GM18511 (cell line): ENCODE measurements around the gene BMPR2.
A peak's percentile ranks its signal among the peaks of the same experiment; 100 is the strongest.

ENCODE experiments used
- ATAC-seq: cut with Tn5 transposase; IDR thresholded peaks from one replicate; pipeline ENCODE4 v1.9.1; 2021; ENCODE audit warnings: mild to moderate bottlenecking, moderate library complexity; ENCODE audit not compliant: unreplicated experiment

The BMPR2 gene

DNA sequence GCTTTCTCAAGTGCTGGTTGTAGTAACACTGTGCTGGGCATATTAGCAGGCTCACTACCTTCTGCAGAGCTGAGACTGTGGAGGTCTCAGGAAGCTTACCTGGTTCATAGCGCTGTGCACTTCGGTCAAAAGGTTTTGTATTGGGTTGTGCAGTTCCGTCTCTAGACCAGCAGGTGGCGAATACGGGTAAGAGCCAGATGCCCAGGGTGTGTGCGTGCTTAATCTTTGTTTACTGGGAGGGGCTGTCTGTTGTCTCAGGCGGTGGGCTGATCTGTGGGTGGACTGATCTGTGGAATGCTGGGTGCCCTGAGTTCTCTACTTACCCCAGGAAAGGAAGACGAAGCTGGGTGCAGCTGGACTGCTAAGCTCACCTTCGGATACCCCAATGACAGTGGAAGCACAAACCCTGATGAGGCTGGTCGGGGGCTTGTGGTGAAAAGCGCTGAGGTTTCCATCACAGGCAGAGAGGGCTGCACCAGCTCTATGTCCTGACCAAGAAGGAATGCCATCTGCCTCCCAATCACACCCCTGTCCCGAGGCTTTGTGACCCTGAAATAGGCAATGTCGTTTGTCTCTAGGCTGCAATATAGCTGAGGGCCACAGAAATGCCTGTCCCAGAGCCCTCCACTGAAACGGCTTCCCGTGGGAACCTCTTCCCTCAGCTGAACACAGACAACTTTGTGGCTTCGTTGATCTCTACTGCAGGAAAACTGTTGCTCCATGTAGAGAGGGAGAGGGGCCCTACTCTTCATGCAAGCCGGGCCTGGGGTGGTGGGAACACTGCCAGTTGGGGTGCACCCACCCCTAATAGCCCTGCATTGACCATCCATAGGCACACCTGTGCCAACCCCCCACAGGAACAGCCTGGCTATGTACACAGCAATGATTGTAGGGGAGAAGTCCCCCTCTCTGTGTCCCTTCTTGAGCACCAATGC is 212.8 kb downstream of the BMPR2 start:
- peak; percentile 93 for ATAC-seq

DNA sequence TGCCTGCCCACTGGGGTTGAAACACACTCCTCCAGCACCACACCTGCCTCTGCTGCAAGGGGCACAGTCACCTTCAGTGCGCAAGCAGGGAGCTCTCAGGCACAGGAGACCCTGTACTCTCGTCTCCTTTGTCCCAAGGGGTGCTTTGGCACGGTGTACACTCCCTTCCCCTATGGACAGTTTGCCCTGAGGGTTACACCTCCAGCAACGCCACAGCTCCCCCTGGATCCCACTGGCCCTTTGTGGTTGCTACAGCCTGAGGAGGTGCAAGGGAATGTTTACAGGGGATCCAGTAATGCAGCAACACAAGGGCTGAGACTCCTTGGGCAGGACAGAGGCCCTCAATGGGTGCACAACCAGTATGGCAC is 213.4 kb downstream of the BMPR2 start:
- ATAC-seq, result no peak

DNA sequence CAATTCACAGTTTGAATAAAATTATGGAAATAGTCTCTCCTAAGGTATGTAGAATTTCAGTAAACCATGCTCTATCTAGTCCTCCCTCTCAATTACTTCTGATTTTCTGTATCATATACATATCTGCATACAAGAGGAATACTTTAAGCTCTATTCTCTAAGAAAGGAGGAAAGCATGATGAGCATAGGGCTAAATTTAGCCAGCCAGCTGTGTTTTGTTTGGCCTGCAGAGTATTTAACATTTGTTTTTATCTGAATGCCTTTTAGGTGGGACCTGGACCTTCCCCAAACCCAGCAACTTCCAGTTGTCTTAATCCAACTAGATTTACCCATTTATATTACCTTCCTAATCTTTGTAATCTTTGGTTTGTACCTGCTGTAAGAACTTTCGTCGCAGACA is 216.4 kb downstream of the BMPR2 start:
- ATAC-seq, result no peak

DNA sequence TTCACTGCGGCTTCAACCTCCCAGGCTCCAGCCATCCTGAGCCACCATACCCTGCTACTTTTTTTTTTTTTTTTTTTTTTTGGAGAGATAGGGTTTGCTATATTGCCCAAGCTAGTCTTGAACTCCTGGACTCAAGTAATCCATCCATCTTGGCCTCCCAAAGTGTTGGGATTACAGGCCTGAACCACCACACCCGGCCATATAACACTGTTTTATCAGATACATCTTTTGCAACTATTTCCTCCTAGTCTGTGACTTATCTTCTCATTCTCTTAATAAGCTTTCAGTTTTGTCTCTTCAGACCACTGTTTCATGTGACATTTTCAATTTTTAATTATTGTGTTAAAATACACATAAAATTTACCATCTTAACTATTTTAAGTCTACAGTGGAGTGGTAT is 223.0 kb downstream of the BMPR2 start:
- no peak for ATAC-seq

DNA sequence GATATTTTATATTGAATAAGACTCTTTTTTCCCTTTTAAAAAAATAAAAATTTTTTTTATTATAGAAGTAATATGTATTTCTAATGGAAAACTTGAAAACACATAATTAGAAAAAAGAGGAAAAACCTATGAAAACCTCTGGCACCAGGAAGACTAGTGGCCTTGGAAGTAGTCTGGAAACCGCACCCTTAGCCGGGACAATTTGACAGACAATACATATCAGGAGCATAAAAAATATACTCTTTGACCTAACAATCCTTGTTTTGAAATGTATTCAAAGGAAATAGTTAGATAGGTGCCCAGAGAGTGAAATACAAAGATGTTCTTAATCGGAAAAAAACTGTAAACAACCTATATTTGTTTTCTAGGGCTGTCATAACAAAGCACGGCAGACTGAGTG is 223.8 kb downstream of the BMPR2 start:
- no peak for ATAC-seq

DNA sequence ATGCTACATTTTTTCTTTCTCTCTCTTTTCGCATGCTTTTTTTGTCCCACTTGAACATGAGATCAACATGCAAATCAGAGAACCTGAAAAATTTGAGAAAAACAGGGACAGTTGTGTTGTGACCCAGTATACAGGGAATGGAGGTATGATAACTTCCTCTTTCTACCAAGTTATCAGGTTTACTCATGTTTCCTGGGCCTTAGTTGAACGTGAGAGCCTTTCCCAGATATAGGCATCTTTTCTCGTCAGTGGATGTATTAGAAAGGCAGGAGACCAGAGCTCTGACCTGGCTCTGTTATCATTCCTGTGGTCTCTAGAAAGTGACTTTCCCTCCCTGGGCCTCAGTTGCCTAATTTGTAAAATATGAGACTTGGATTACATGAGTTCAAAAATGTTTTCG is 228.6 kb downstream of the BMPR2 start:
- ATAC-seq, result no peak

DNA sequence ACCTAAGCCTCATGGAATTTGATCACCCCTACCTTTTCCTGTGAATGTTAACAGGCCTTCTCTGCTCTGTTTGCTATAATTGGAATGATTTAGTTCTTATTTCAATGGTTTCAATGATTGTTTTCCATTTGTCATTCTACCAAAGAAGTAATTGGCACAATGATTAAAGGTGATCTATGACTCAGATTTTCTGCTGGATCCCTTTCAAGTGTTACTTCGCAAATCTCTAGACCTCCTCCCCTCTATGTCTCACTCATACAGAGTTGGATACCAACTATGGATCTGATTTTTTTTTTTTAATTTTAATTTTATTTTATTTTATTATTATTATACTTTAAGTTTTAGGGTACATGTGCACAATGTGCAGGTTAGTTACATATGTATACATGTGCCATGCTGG is 229.0 kb downstream of the BMPR2 start:
- ATAC-seq, result no peak

DNA sequence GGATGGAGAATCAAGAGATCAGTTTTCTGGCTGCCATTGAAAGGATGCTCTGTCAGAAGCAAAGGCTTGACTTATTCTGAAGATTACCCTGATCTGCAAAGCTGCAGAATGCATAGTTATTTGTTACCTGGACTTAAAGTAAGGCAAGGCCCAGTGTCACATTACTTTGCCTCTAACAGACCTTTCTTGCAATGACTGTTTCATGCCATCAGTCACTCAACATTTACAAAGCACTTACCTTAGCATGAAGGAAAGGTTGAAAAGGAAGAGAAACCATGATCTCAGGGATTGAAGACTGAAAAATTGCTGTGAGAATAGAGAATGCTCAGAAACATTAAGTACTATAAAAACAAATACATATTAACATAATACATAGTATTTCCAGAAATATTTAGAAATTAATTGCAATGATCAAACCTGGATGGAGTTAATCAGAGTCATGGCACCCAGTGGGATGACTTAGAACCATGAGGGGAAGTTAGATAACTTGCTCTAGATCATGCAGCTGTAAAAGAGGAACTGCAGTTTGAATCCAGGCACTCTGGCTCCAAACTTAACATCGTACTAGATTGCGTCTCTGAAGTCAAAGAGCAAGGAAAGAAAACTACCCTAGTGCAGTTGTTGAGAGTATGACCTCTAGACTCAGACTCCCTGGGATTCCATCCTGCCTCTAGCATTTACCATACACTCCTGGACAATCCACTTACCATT is 232.2 kb downstream of the BMPR2 start:
- ATAC-seq, result peak; percentile 33

DNA sequence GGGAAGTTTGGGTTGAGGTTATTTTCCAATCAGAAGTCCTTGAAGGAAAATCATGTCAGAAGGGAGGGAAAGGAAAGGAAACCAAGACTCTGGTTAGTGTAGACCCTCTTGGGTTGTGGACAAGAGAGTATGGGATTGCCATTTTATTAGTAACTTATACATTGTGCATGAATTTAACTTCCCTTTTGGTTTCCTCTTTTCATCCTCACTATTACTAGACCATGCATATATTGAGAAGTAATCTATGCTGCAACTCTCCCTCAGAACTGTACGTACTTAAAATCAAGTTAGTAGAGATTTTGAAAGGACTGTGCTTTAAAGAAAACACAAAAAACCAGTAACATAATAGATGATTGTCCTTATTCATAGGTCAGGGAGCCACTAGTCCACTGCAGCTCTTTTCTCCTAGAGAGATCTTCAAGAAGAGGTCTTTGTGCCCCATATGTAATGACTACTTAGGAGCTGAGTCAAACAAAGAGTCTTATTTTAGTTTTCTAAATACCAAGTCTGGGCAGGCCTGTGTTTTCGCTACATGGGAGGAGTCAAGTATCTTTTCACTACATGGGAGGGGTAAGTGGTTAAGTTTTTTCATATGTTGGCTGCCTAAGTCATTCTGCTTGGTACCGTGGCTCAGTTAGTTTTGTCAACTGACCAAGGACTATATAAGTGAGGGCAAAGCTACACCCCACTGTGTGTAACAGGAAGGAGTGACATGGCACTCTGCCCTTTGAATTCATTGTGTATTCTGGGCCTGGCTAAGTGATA is 233.4 kb downstream of the BMPR2 start:
- peak; percentile 94 for ATAC-seq

DNA sequence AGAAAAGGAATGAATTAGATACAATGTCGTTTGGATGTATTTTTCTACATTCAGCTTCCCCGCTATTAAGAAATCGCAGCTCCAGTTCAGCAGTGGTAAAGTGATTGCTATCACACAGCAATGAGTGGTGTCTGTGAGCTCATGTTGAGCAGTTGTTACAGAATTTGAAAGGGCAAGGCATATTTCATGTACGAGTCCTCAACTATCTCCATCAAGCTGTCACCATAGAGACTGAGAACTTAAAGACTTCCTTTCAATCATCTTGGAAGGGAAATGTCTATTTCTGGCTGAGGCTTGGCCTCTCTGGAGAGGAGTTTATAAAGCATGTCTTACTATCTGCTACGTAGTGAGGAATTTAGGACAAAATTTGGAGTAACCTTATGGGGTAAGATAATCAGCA is 234.3 kb downstream of the BMPR2 start:
- no peak for ATAC-seq

DNA sequence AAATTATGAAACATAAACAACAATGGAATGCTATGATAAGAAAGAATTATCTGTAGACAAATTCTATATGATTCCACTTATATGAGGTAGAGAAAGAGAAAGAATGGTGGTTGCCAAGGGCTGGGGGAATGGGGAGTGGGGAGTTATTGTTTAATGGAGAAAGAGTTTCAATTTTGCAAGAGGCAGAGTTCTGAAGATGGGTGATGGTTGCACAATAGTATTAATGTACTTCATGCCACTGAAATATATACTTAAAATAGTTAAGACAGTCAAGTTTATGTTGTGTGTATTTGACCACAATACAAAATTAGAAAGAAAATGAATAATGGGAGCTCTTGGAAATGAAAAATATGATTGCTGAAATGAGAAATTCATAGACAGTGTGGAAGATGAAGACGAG is 236.0 kb downstream of the BMPR2 start:
- ATAC-seq, result no peak

DNA sequence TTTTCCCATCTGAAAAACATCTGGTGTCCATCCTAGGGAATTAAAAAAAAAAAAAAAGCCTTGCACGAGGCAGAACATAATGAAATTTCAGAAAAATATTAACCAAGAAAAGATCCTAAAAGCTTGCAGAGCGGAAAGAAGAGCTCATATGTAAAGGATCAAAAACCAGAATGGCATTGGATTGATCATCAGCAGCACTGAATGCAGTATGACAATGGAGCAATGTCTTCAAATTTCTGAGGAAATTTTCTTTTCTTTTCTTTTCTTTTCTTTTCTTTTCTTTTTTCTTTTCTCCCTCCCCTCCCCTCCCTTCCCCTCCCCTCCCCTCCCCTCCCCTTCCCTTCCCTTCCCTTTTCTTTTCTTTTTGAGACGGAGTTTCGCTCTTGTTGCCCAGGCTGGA is 237.4 kb downstream of the BMPR2 start:
- no peak for ATAC-seq
